Measurements from ENCODE around the gene DNAJC15. TPM values are rescaled to one million over a fixed set of nuclear protein-coding genes. Genes with fewer than 3 reads are reported as not detected.

Gene DNAJC15
- total RNA-seq, 4 donors from 2014 or later = 5.5 to 12.1 (median 10.9) TPM

DNA sequence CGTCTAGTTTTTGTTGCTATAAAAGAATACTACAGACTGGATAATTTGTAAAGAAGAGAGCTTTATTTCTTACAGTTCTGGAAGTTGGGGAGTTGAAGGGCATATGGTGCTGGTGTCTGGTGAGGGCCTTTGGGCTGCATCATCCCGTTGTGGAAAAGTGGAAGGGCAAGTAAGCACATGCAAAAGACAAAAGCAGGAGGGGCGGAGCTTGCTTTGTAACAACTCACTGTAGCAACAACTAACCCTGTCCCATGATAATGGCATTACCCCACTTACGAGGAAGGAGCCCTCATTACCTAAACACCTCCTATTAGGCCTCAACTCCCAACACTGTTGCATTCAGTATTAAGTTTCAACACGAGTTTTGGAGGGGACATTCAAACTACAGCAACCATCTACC is 7.2 kb upstream of the DNAJC15 start:
- ATAC-seq (ENCODE audit: low FRiP score) (no peak), DNase-seq (ENCODE audit: low spot score) (no peak)
- TF ChIP-seq, protein P1, sequence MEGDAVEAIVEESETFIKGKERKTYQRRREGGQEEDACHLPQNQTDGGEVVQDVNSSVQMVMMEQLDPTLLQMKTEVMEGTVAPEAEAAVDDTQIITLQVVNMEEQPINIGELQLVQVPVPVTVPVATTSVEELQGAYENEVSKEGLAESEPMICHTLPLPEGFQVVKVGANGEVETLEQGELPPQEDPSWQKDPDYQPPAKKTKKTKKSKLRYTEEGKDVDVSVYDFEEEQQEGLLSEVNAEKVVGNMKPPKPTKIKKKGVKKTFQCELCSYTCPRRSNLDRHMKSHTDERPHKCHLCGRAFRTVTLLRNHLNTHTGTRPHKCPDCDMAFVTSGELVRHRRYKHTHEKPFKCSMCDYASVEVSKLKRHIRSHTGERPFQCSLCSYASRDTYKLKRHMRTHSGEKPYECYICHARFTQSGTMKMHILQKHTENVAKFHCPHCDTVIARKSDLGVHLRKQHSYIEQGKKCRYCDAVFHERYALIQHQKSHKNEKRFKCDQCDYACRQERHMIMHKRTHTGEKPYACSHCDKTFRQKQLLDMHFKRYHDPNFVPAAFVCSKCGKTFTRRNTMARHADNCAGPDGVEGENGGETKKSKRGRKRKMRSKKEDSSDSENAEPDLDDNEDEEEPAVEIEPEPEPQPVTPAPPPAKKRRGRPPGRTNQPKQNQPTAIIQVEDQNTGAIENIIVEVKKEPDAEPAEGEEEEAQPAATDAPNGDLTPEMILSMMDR (IDR thresholded peaks at IDR 0.05) = no peak

DNA sequence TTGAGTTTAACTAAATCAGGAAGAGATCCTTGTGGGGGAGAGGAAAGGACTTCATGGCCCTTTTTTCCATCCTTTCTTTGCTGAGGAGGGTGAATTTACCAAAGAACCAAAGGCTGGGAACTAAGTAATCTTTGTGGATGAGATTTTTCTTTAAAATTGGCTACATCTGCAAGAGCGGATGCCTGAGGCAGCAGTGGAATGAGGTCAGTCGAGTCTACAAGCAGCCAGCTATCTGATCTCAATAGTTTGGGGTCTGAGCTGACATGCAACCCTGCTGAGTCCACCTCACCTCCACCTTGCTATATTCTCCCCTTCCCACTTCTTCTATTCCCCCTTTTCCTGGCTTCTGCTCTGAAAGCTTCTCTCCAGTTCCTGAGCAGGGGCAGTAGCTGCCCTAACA is 3.6 kb upstream of the DNAJC15 start:
- TF ChIP-seq, protein P1 (IDR thresholded peaks at IDR 0.05) = no peak
- ATAC-seq (ENCODE audit: low FRiP score) (no peak), DNase-seq (ENCODE audit: low spot score) (no peak)

DNA sequence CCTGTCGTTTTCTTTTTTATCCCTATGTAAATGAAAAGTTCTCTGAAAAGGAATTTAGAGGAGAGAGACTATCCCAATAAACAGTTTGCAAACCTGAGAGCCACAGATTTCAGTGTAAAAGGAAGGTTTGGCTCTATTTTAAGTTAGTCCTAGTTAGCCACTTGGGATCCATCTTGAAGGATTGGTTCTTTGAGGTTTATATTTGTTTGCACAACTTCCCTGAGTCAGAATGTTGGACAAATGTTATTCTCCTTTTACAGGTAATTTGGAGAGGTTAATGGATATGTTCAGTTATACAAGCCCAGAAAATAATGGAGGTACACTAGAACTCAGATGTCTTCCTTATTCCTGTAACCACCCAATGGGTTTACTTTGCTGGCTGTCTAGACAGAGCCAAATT is 2.6 kb upstream of the DNAJC15 start:
- TF ChIP-seq, protein P1 (IDR thresholded peaks at IDR 0.05) = no peak
- DNase-seq (ENCODE audit: low spot score) (no peak), ATAC-seq (ENCODE audit: low FRiP score) (no peak)

DNA sequence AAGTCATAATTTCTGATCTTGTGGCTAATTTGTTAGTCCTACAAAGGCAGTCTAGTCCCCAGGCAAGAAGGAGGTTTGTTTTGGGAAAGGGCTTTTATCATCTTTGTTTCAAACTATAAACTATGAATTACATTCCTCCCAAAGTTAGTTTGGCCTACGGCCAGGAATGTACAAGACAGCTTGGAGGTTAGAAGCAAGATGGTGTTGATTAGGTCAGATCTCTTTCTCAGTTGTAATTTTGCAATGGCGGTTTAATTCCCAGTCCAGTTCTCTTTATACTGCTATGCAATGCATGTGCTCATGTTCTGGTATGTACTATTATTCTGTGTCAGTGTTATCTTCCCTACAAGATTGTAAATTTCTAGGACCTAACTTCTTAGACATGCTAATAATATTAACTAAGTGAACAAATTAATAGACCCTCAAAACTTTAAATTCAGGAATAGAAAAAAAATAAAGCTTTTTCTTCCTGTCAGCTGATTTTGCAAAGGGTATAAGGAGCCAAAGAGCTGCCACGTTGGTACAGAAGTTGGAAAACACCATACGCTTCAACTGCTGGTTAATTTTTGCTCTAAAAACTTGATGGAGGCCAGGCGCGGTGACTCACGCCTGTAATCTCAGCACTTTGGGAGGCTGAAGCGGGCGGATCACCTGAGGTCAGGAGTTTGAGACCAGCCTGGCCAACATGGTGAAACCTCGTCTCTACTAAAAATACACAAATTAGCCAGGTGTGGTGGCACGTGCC is 1.3 kb upstream of the DNAJC15 start:
- TF ChIP-seq, protein P1 (IDR thresholded peaks at IDR 0.05) = no peak
- DNase-seq (ENCODE audit: low spot score) (no peak), ATAC-seq (ENCODE audit: low FRiP score) (no peak)

DNA sequence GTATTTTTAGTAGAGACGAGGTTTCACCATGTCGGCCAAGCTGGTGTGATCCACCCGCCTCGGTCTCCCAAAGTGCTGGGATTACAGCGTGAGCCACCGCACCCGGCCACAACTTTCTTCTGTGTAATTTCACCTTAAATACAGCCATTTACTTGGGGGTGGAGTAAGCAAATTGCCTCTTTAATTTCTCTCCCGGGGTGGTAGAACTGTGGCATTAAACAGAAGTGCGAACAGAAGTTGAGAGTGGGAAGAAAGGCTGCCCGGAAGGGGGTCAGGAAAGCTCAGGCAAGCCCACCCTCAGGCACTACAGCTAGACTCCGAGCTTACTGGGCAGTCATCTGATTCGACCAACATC is 475 bp upstream of the DNAJC15 start:
- no peak for ATAC-seq (ENCODE audit: low FRiP score)
- DNase-seq (ENCODE audit: low spot score) = no peak
- TF ChIP-seq, protein P1 (IDR thresholded peaks at IDR 0.05) = no peak

DNA sequence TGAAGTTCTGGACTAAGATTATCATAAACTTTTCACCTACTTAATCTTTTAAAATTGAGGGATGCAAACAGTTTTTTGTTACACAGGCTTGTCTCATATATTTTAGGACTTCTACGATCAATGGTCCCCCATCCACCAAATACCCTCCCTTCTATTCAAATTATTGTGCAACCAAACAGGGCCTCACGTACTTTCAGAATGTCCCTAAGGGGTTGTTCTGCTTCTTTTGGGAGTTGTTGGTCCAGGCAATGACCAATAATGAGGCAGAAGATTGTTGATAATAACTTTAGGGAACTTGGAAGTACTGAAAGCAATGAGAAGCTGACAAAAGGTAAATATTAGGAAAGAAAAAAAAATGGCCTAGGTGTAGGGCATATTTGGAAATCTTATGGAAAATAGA is 2.9 kb downstream of the DNAJC15 start:
- ATAC-seq (ENCODE audit: low FRiP score) = no peak
- no peak for DNase-seq (ENCODE audit: low spot score)
- TF ChIP-seq, protein P1 (IDR thresholded peaks at IDR 0.05) = no peak

DNA sequence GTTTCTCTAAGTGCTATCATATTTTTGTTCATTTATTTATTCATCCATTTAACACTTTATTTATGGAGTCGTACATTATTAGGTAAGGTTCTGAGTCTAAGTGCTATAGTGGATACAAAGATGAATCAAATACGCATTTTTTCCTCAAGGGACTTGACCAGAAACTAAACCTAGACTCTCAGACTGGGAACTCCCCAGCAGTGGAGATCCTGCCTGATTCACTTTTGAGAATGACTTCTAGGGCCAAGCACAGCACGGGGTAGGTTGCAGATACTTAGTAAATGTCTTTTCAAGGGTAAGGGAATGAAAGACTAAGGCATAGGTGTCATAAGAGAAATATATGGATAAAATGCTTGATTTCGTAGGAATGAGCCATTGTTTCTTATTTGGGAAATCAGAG is 7.2 kb downstream of the DNAJC15 start:
- TF ChIP-seq, protein P1 (IDR thresholded peaks at IDR 0.05) = no peak
- DNase-seq (ENCODE audit: low spot score) (no peak), ATAC-seq (ENCODE audit: low FRiP score) (no peak)
